Muscle of back (tissue), 11 donors: Measurements from ENCODE around the gene TERT. TPM values are rescaled to one million over a fixed set of nuclear protein-coding genes. Genes with fewer than 3 reads are reported as not detected.

ENCODE experiments used
- DNase-seq, 3 donors: peaks; one replicate each; pipeline versions ENCODE4 v3.0.0 to v3.0.0-alpha.2; 2013
- polyA plus RNA-seq, 10 donors: library from polyadenylated mRNA; unstranded; fragments of 120-200 nt; gene quantifications; one replicate each; pipeline ENCODE4 v1.2.1, GENCODE V29; 2013; ENCODE audit not compliant: insufficient read length in 10 of 10

TERT gene
- polyA plus RNA-seq, 10 donors: 0.08 TPM; not detected in 9

- no peak for DNase-seq
Observed at GRCh38 chr5:1219098-1219767, 75.6 kb downstream of the TERT start.

DNA sequence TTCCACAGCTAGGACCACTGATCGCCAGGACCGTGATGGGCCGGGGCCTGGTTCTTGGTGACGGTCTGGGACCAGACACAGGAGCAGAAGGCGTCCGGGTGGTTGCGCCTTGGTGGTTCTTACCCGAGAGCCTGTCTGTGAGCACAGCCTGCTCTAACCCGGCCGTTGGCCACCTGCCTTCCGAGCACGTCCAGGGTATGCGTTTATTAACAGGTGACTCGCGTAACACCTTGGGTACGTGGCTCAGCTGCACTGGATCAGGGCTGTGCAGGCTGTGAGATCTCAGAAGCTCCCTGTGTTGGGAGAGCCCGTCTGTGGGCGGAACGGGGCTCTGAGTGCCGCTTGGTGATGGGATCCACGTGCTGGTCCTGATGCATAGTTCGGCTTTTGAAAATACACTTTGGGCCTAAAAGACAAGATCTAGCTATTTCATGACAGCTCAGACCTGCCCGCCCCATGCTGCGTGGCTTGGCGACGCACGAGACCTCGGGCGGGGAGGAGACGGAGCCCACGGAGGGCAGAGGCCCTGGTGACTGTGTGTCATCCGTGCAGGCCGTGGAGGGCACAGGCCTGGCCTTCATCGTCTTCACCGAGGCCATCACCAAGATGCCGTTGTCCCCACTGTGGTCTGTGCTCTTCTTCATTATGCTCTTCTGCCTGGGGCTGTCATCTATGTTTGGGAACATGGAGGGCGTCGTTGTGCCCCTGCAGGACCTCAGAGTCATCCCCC is 76.4 kb downstream of the TERT start:
- no peak for DNase-seq

- no peak for DNase-seq
Observed at GRCh38 chr5:1217596-1218206, 77.2 kb downstream of the TERT start.

DNA sequence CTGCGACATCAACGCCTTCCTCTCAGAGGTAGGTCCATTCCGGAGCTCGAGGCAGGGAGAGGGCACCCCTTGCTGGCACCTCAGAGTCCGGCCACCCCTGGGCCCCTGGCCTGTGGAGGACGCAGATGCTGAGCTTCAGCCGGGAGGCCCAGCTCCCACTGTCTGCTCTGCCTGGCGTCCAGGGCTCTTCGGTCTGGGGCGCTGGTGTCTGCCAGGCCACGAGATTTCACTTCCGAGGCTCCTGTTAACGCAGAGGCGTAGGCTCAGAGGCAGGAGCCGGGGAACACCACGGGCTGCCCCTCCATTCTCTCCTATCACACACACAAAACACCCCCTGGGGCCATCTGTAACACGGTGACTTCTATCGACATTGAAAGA is 78.0 kb downstream of the TERT start:
- no peak for DNase-seq

DNA sequence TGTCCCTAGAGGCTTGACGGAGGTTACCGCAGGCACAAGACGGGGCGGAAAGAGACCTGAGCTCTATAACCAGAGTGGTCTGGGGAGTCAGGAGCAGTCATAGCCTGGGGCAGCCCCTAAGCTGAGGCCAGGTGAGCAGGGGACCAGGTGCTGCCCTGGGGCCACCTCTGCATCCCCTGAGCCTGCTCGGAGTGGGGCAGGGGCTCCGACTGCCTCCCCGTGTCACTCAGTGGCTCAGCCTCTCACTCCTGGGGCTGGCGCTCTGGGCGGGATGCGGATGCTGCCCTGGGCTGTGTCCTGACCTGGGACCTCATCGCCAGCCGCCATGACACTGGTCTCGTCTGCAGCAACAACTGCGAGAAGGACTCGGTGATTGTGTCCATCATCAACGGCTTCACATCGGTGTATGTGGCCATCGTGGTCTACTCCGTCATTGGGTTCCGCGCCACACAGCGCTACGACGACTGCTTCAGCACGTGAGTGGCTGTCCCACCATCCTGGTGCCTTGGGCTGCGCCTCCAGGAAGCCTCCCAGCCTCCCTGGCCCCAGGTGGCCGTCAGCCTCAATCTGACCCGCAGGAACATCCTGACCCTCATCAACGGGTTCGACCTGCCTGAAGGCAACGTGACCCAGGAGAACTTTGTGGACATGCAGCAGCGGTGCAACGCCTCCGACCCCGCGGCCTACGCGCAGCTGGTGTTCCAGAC is 78.5 kb downstream of the TERT start:
- DNase-seq: no peak

DNA sequence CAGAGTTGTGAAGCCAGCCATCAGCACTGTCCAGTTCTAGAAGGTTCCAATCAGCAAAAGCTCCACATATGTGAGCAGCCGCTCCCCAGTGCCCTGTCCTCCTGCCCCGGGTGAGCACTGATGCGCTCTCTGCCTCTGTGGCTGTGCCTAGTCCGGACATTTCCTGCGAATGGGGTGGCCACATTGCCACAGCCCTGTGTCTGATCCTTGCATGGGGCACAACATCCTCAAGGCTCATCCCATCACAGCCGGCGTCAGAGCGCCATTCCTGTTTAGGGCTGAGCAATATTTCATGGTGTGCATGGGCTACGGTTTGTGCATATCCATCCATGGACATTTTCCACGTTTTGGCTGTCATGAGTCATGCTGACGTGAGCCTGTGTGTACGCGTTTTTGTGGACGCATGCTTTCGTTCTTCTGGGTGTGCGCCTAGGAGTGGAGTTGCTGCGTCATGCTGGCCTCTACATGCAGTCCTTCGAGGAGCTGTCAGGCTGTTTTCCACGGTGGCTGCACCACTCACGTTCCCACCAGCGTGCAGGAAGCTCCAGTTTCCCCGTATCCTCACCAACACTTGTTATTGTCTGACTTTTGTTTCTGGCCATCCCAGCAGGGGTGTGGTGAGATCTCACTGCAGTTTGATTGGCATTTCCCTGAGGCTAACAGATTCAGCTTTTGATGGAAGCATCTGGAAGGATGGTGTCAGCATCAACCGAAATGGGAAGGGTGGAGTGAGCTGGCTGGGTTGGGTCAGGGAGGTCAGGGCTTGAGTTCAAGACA is 79.4 kb downstream of the TERT start:
- DNase-seq: no peak

DNA sequence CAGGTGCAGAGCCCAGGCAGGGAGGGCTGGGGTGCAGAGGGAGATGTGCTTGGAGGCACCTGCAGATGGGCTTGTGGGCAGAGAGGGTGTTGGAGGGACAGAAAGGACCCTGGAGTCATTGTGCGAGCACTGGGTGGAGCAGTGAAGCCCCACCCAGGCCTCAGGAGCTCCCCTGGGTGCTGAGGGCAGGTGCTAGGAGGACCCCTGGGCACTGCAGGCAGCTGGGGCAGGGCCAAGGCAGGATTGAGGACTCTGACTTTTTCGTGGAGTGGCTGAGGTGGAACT is 80.0 kb downstream of the TERT start:
- DNase-seq: no peak

DNA sequence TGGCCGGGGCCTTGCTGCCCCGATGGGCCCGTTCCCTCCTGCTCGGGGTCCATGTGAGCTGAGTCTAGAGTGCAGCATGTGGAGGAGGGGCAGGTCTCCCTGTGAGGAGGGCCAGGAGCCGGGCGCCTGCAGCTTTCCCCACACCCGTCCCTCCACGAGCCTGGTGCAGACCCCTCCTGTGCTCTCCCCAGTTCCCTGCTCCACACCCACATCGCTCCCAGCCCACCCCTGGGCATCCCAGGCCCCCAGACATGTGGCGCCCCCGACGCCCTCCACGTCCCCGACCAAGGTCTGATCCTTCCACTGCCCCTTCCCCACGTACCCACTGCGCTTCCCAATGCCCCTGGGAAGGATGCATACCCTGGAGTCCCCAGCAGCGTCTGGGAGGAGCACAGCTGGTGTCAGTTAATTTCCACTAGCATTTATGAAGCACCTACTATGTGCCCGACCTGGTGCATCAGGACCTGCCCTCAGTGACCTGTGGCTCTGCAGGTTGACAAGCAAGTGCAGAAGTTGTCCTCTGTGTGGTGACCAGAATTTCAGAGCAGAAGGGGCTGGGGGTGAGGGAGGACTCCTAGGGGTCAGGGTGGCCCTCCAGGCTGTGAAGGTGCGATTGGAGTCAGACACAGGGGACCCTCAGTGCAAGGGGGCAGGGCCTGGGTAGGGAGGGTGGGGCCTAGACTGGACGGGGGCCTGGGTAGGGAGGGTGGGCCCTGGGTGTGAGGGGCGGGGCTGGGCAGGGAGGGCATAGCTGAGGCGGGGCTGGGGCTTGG is 80.5 kb downstream of the TERT start:
- no peak for DNase-seq

DNA sequence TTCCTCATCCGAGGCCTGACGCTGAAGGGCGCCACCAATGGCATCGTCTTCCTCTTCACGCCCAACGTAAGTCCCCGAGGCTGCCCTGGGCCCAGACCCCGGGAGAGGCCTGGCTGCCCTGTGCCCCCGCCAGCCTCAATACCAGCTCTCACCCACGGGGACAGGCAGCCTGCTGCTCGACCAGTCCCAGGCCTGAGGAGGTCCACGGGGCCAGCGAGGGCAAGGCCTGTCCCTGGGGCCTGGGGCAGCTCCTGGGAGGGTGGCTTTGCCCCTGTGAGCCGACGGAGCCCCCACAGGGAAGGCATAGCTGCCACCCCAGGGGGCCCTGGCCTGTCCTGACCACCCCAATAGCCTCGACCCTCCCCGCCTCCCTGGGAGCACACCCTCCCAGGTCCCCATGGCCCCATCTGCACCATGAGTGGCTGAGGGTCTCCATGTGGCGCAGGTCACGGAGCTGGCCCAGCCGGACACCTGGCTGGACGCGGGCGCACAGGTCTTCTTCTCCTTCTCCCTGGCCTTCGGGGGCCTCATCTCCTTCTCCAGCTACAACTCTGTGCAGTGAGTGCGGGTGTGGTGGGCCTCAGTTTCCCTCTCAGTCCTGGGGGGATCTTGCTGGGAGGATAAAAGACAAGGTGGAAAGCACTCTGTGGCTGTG is 81.2 kb downstream of the TERT start:
- no peak for DNase-seq

DNA sequence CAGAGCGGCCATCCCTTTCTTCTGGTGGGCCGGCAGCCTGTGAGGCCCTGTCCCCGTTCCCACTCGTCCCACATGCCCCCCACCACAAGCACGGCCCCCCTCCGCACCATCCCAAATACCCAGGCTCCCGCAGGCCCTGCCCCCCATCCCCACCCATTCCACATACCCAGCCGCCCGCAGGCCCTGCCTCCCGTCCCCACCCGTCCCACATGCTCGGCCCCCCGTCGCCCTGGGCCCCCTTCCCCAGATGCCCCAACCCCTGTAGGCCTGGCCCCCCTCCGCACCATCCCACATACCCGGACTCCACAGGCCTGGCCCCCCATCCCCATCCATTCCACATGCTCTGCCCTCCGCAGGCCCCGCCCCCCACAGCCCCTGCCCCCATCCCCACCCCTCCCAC is 82.0 kb downstream of the TERT start:
- no peak for DNase-seq

DNA sequence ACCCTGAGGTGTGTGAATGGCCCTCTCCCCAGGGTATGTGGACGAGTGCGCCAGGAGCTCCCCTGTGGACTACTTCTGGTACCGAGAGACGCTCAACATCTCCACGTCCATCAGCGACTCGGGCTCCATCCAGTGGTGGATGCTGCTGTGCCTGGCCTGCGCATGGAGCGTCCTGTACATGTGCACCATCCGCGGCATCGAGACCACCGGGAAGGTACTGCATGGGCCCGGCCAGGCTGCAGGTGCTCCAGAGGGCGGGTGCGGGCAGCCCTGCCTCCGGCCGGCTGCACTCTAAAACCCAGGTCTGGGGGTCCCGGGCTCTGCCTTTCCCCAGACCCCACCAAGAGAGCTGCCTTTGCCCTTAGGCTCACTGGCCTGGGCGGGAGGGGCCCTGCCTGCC is 82.6 kb downstream of the TERT start:
- DNase-seq: no peak

GRCh38 chr5:1211701-1212100 is 83.2 kb downstream of the TERT start:
- DNase-seq: no peak

GRCh38 chr5:1210832-1211251 is 84.0 kb downstream of the TERT start:
- DNase-seq: no peak

GRCh38 chr5:1209896-1210776 is 84.7 kb downstream of the TERT start:
- DNase-seq: no peak

GRCh38 chr5:1209489-1209852 is 85.4 kb downstream of the TERT start:
- no peak for DNase-seq

- DNase-seq: peak in 2 of 3 donors; percentile 10 to 51
Observed at GRCh38 chr5:1208743-1209488, 86.0 kb downstream of the TERT start.

DNA sequence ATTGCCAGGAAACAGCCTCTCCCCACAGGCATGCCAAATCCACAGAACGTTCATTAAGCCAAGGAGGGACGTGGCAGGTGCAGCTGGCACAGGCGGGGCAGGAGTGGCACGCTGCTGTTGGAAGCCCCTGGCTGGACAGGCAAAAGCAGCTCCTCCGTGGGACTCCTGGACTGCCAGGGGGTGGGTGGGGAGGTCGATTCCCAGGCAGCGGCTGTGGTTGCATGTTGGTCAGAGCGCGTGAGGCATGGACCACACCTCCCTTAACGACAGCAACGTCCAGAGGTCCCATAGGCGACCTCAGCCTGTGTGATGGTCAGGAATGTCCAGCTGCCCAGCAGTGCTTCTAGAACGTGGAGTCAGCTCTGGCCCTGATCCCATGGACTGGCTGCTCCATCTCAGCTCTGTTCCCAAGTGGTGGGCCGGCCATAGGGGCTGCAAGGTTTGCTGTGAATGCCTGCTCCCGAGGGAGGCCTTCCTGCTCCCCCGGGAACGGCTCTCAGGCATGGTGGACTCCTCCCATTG is 86.6 kb downstream of the TERT start:
- DNase-seq: no peak

GRCh38 chr5:1207555-1207954 is 87.3 kb downstream of the TERT start:
- DNase-seq: no peak
